Measurements from ENCODE around the gene DCDC1. TPM values are rescaled to one million over a fixed set of nuclear protein-coding genes. Genes with fewer than 3 reads are reported as not detected.

DCDC1 gene
- total RNA-seq, result not detected

GRCh38 chr11:31369348-31370329 is at the start of gene DCDC1, which contains the start of gene DNAJC24:
TSS of gene DCDC1 (minus strand) at chr11:31369739. CDS start at chr11:31328280, 41,459 bp downstream.
TSS of gene DNAJC24 (plus strand) at chr11:31369860. CDS start at chr11:31370749, 889 bp downstream.
- H3K27me3 ChIP-seq, result no peaks in the 10 kb centered on the region
- TF ChIP-seq CTCF (IDR thresholded peaks at IDR 0.05), result no peak
- TF ChIP-seq POLR2AphosphoS5 (IDR thresholded peaks at IDR 0.05; ENCODE audit: insufficient read depth in 1 of 2, low read depth in 1 of 2), result peak; percentile 67 to 70
- H3K27ac ChIP-seq, result peak within 1 kb of the TSS; percentile 44
- intact Hi-C loops (cut with DNase I), result no loop called here
- H3K4me3 ChIP-seq, result peak within 1 kb of the TSS; percentile 66 to 79
- H3K4me1 ChIP-seq, result peaks cover 17% of the 10 kb centered on the region
- H3K9me3 ChIP-seq, result no peaks in the 10 kb centered on the region
- peak in 1 of 2 donors; percentile 90 for DNase-seq (ENCODE audit: extremely low spot score in 2 of 2)
- no peaks in the 10 kb centered on the region for H3K36me3 ChIP-seq

GRCh38 chr11:31419138-31419537 is 49.6 kb upstream of the DCDC1 start:
- intact Hi-C loops (cut with DNase I), result no loop called here
- H3K27ac ChIP-seq, result no peak overlapping the region
- no peak for DNase-seq (ENCODE audit: extremely low spot score in 2 of 2)
- no peak overlapping the region for H3K4me3 ChIP-seq
- H3K36me3 ChIP-seq, result no peaks in the 10 kb centered on the region
- no peaks in the 10 kb centered on the region for H3K4me1 ChIP-seq
- TF ChIP-seq POLR2AphosphoS5 (IDR thresholded peaks at IDR 0.05; ENCODE audit: insufficient read depth in 1 of 2, low read depth in 1 of 2), result no peak
- TF ChIP-seq CTCF (IDR thresholded peaks at IDR 0.05), result no peak
- no peak for TF ChIP-seq POLR2A (IDR thresholded peaks at IDR 0.05)
- H3K27me3 ChIP-seq, result no peaks in the 10 kb centered on the region
- H3K9me3 ChIP-seq, result no peaks in the 10 kb centered on the region

GRCh38 chr11:31417816-31418215 is 48.3 kb upstream of the DCDC1 start:
- no peak overlapping the region for H3K27ac ChIP-seq
- H3K4me1 ChIP-seq, result no peaks in the 10 kb centered on the region
- H3K4me3 ChIP-seq, result no peak overlapping the region
- intact Hi-C loops (cut with DNase I), result no loop called here
- no peaks in the 10 kb centered on the region for H3K36me3 ChIP-seq
- no peaks in the 10 kb centered on the region for H3K9me3 ChIP-seq
- no peak for TF ChIP-seq POLR2AphosphoS5 (IDR thresholded peaks at IDR 0.05; ENCODE audit: insufficient read depth in 1 of 2, low read depth in 1 of 2)
- no peak for TF ChIP-seq CTCF (IDR thresholded peaks at IDR 0.05)
- no peak for TF ChIP-seq POLR2A (IDR thresholded peaks at IDR 0.05)
- H3K27me3 ChIP-seq, result no peaks in the 10 kb centered on the region
- DNase-seq (ENCODE audit: extremely low spot score in 2 of 2), result no peak

GRCh38 chr11:31417357-31417756 is 47.8 kb upstream of the DCDC1 start:
- H3K9me3 ChIP-seq, result no peaks in the 10 kb centered on the region
- intact Hi-C loops (cut with DNase I), result no loop called here

More at GRCh38 chr11:31417357-31417756, 47.8 kb upstream of the DCDC1 start:
- Histone ChIP-seq H3K4me1 (no peaks in the 10 kb centered on the region), H3K36me3 (no peaks in the 10 kb centered on the region), H3K27me3 (no peaks in the 10 kb centered on the region), H3K27ac (no peak overlapping the region), H3K4me3 (no peak overlapping the region)
- no peak for DNase-seq (ENCODE audit: extremely low spot score in 2 of 2)
- no peak for TF ChIP-seq CTCF (IDR thresholded peaks at IDR 0.05)
- TF ChIP-seq POLR2AphosphoS5 (IDR thresholded peaks at IDR 0.05; ENCODE audit: insufficient read depth in 1 of 2, low read depth in 1 of 2), result no peak
- TF ChIP-seq POLR2A (IDR thresholded peaks at IDR 0.05), result no peak
